NCI-H82 treated with DMSO at 0.1 percent for 48 hours (cell line): Measurements from ENCODE around the gene PLCL2.
"Not testable (repeated sequence)": the region's sequence is repeated elsewhere in the genome, so short reads cannot be mapped to it uniquely, and the experiment has no call there.

Experiments used
- DNase-seq: peaks from one replicate; lab custom pipeline; 2025; ENCODE audit not compliant: unreplicated experiment; lab: John Stamatoyannopoulos, UW

Gene PLCL2

GRCh38 chr3:16950282-16950681 lies 65.5 kb downstream of the PLCL2 start:
- DNase-seq: no peak

- DNase-seq: no peak
Measured at GRCh38 chr3:16950845-16951244, 66.1 kb downstream of the PLCL2 start.

- DNase-seq: not testable (repeated sequence)
Measured at GRCh38 chr3:16957852-16958251, 73.1 kb downstream of the PLCL2 start.

DNA sequence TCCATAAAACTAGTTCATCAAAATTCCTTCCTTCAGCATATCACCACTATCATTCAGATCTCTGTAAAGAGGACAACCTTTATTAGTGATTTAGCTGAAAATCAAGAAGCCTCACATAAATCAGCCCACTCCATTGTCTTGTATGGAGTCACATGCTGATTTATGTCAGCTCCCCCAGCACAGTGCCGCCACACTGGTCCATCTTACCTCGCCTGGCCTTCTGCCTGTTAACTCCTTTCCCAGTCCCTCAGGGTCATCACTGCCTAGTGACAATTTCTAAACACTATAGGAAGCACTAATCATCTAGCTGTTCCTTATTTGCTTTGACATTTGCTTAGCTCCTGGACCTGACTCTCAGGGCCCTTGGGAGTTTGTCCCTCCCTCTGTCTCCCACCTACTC lies 75.4 kb downstream of the PLCL2 start:
- DNase-seq: no peak

DNA sequence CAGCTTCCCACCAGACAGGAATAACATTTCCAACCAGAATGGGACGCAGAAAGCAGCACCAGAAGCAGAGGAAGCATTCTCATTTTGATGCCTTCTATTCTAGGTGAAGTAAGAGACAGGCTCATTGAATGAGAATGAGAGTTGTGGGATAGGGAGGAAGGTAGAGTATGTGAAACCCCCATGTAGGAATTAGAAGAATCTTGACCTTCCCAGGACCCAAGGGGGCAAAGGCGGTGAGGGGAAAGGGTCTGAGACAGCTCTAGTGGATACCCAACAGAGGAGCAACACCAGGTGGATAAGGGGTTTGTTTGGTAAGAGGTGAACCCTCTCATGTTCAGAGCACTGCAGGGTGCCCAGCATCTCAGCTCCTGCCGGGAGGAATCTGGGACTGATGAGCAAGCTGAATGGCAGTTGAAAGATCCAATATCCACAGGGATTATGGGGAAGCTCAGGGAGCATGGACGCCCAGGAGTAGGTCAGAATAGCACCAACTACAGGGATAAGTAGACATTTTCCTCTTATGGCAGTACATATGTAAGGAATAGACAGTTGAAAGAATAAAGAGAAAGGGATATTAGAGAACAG lies 77.0 kb downstream of the PLCL2 start:
- DNase-seq: no peak

- DNase-seq: no peak
Measured at GRCh38 chr3:16975083-16975482, 90.3 kb downstream of the PLCL2 start.

DNA sequence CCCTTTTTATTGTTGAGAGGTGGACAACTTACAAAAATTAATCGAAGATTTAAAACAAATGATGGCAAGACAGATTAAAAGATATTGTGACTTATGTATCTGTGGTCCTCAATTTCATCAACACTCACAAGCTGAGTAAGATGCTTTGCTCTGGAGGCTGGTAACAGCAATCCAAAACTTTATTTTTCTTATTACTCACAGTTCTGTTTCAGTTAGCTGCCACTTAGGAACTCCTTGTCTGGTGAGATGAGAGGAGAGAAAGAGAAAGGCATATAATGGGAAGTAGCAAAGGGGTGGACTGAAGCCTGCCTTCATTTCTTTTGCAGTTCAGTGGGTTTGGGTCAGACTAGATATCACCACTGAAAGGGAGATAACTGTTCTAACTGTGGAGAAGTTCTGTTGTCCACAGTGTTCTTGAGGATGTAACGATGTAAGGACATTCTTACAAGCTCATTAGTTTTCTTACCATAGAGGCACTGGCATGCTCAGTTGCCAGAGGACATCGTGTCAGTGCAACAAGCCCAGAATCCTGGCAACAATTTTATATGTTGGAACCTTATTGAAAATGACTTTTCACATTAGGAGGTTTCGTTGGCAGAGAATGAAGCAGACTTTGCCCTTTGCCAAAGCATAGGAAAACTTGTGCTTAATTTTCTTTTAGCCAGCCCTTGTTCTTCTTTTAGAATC lies 93.6 kb downstream of the PLCL2 start:
- DNase-seq: no peak

DNA sequence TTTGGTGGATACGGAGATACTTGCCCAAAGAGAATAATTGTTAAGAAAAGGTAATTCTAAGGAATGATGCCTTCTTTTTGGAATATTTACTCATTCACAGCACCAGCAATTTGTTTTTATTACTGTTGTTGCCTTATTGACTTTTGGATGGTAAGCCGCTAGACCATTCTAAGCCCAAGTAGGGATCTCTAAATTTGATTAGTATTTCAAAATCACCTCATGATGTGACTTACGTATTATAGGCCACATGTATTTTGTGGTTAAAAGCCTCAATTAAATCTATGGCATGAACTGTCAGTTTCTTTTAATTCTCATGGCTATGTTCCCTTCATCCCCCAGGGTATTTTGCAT lies 94.1 kb downstream of the PLCL2 start:
- DNase-seq: no peak

- DNase-seq: not testable (repeated sequence)
Measured at GRCh38 chr3:16979769-16980515, 95.2 kb downstream of the PLCL2 start.

DNA sequence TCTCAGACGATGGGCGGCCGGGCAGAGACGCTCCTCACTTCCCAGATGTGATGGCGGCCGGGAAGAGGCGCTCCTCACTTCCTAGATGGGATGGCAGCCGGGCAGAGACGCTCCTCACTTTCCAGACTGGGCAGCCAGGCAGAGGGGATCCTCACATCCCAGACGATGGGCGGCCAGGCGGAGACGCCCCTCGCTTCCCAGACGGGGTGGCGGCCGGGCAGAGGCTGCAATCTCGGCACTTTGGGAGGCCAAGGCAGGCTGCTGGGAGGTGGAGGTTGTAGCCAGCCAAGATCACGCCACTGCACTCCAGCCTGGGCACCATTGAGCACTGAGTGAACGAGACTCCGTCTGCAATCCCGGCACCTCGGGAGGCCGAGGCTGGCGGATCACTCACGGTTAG lies 95.8 kb downstream of the PLCL2 start:
- DNase-seq: not testable (repeated sequence)

DNA sequence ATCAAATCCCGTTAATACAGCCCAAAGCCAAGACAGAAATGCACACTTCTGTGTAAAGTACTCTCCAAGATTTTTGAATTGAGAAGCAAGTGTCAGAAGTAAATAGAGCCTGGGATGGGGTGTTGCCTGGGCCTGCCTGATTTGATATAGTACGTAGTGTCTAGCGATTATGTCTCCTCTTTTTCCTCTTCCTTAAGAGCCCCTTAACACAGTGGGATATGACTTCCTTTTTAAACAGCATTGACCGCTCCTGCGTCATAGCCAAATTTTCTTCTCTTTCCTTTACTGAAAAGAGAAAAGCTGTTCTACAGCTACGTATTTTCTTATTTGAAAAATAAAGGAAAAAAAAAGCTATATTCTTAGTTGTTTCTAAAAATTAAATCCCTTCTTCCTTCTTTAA lies 97.7 kb downstream of the PLCL2 start:
- peak; percentile 5 for DNase-seq

DNA sequence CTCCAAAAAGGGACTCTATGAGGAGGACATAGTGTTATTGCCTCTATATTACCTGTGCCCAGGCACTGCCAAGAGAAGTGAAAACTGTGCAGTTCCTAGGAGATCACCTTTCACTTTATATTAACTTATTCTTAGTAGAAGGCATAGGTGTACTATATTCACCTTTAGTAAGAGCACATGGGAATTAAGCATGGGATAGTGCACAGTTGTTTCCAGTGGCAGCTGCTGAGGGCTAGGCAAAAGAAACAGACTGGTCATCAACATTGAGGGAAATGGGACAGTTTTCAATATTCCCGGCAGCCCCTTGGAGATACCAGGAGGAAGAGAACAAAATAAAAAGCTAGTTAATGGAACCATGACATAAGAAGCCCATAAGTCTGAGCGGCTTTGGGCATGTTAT lies 100.9 kb downstream of the PLCL2 start:
- no peak for DNase-seq

GRCh38 chr3:16987141-16987540 lies 102.4 kb downstream of the PLCL2 start:
- no peak for DNase-seq

GRCh38 chr3:16990163-16990562 lies 105.4 kb downstream of the PLCL2 start:
- DNase-seq: no peak

- no peak for DNase-seq
Measured at GRCh38 chr3:16992198-16992597, 107.4 kb downstream of the PLCL2 start.

DNA sequence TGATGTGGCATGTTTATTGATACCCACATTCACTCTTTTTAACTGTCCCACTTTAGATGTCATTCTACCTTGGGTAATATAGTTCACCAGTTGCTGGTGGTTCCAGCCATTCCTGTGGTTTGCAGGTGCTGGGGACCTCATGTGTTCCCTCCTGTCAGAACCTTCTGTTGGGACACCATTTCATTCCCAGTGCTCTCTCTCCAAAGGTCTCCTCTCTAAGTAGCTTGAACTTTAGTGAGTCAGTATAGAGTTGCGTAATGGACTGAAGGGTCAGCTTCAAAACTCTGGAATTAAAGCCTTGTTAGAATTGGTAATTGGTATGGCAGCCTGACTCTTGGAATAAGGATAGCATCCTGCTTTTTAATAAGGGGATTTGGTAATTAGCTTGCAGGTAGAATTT lies 108.5 kb downstream of the PLCL2 start:
- no peak for DNase-seq

DNA sequence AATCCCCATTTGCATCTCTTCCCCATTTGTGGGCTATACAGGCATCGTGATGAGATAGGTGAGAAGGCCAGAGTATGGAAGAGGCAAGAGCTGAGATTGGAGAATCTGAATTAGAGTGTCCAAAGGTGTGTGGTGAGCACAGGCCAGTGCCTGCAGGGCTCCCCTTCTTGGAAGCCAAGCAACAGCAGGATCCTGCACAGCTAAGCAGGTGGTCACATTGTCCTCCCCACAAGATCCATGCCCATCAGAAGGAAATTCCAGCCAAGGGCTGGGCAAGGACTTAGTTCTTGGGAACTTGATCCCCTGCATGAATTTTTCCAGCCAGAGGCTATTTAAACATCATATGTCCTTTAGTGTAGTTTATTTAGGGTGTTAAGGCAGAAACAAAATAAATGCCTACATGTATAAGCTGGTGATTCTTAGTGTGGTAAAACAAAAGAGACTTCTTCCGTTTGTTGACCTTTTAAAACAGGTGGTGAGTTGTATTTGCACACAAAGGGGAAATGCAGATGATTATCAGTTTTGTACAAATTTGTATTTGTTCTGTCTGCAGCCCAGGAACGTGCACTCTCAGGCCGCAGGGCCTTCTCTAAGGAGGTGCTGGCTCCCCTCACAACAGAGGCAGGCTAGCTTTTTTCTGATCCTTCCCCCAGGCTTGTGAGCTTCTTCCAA lies 110.2 kb downstream of the PLCL2 start:
- no peak for DNase-seq

DNA sequence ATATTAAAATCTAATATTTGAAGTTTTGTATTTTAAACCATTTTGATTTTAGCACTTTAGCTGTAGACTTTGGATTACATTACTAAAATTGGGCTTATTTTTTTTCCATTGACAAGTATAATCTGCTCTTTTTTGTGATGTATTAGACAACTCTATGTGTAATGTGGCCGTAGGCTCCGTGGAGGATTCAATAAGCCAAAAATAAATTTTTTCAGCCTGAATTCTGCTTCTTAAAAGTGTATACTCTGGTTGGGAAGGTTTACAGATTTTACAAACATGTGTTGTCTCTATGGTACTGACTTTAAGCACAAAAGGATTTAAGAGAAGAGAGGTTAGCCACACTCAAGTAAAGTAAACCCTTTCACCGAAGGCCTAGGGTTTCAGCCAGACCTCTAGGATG lies 110.8 kb downstream of the PLCL2 start:
- DNase-seq: no peak

DNA sequence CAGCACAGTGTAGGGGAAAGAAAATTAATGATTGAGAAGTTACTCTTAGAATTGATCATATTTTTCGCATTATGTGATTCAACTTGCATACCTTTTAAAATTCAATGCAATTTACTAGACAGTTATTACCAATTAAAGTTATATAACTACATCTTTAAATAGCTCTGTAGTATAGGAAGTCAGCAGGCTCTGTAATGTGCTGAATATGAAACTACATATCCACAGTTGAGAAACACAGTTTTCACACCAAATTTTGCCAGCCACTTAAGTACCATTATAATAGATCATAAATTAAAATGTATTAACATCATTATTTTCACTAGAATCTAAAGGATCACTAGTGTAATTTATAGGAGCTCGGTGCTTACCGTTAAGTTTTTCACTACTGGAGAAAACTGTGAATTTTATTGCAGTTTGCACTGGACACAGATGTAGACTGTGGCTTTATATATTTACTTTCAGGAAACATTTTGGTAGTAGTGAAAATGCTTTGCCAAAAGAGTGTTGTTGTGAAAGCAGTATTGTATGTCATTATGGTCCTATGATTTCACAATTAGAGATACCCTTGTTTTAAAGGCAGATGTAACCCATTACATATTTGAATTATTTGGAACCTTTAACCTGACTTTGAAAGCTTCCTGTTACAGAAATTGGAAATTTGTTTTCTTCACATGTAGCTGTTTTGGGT lies 113.6 kb downstream of the PLCL2 start:
- DNase-seq: no peak

DNA sequence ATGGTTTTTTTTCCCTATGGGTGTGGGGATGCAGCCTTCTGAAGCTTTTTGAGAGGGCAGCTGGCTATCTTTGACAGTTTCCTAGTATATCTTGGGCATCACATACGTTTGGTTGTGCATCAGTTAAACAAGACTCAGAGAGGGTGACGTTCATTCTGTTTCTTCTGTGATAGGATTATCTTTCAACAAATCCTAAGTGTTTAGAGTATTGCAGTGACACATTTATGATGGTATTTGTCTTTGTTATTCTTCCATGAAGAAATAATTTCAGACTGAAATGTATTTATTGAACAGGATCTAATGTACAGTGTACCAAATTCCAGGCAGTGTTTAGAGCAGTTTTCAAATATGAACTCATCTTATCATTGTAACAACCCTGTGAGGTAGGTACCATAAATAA lies 114.4 kb downstream of the PLCL2 start:
- no peak for DNase-seq

DNA sequence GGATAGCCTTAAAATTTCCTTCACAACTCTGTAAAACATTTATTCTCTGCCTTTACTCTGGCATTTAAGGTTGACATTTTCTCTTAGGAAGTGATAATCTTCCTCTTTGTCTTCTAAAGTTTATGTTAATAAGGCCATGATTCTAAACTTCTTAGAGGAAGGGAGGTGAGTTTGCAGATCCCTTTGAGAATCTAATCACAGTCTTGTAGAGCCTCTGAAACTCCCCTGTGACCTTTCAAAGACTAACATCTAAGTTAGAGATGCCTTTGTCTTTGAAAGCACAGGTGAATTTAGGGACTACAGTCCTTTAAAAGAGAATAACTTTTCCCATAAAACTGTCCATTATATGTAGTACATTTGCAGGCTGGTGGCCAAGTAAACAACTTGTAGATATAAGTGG lies 115.1 kb downstream of the PLCL2 start:
- DNase-seq: no peak
